ENCODE measurements around the gene TRIM7.

GRCh38 chr5:181158869-181159268, 46.1 kb downstream of the TRIM7 start:
- TF ChIP-seq POLR2A (IDR thresholded peaks at IDR 0.05) (no peak), EP300 (IDR thresholded peaks at IDR 0.05) (no peak), POLR2AphosphoS5 (IDR thresholded peaks at IDR 0.05) (no peak)
- TF ChIP-seq, protein P1, sequence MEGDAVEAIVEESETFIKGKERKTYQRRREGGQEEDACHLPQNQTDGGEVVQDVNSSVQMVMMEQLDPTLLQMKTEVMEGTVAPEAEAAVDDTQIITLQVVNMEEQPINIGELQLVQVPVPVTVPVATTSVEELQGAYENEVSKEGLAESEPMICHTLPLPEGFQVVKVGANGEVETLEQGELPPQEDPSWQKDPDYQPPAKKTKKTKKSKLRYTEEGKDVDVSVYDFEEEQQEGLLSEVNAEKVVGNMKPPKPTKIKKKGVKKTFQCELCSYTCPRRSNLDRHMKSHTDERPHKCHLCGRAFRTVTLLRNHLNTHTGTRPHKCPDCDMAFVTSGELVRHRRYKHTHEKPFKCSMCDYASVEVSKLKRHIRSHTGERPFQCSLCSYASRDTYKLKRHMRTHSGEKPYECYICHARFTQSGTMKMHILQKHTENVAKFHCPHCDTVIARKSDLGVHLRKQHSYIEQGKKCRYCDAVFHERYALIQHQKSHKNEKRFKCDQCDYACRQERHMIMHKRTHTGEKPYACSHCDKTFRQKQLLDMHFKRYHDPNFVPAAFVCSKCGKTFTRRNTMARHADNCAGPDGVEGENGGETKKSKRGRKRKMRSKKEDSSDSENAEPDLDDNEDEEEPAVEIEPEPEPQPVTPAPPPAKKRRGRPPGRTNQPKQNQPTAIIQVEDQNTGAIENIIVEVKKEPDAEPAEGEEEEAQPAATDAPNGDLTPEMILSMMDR (IDR thresholded peaks at IDR 0.05) = no peak

All from stomach (tissue), 4 donors.